SK-N-MC (cell line): ENCODE data around the gene ARMH3.

Experiments
- EZH2 ChIP-seq: fragments of 200-600 bp; sonication (generic); IDR thresholded peaks from one replicate; pipeline ENCODE4 v1.6.1; 2017; ENCODE audit warnings: antibody characterized with exemption
- POLR2AphosphoS5 ChIP-seq: IDR thresholded peaks from 2 replicates; pipeline ENCODE4 v1.6.1; 2012; ENCODE audit warnings: mild to moderate bottlenecking, low read depth, low read length, borderline replicate concordance

- no peak for TF ChIP-seq EZH2
- no peak for TF ChIP-seq POLR2AphosphoS5
Observed at GRCh38 chr10:102020938-102021337, 35.0 kb downstream of the ARMH3 start.
